Transverse colon (tissue), 4 donors: ENCODE measurements around the gene GTF3C1. TPM values are rescaled to one million over a fixed set of nuclear protein-coding genes. Genes with fewer than 3 reads are reported as not detected.

Experiments
- DNase-seq: peaks from one replicate; pipeline ENCODE4 v3.0.0-alpha.2; 2019
- H3K27ac ChIP-seq, 4 donors: fragments of 200-600 bp; sonication (generic); 2 replicates each; pipeline ENCODE4 v1.5.1; 2016 to 2018; ENCODE audit warnings: inconsistent platforms in 4 of 4
- H3K27me3 ChIP-seq: fragments of 200-600 bp; sonication (generic); 2 replicates; pipeline ENCODE4 v1.5.1; 2017; ENCODE audit warnings: inconsistent platforms
- H3K36me3 ChIP-seq, 4 donors: fragments of 200-600 bp; sonication (generic); 2 replicates each; pipeline ENCODE4 v1.5.1; 2017 to 2019; ENCODE audit warnings: inconsistent platforms in 4 of 4
- H3K4me1 ChIP-seq, 4 donors: fragments of 200-600 bp; sonication (generic); 2 replicates each; pipeline ENCODE4 v1.5.1; 2017 to 2020; ENCODE audit warnings: inconsistent platforms in 4 of 4
- H3K4me3 ChIP-seq, 4 donors: fragments of 200-600 bp; sonication (generic); 1 replicate in 1 of 4; 2 replicates in 3 of 4; pipeline versions ENCODE4 v1.5.1 to v1.6.1; 2017 to 2019; ENCODE audit warnings: inconsistent platforms in 4 of 4
- H3K9me3 ChIP-seq, 2 donors: fragments of 200-600 bp; sonication (generic); 2 replicates each; pipeline ENCODE4 v1.5.1; 2017 to 2019; ENCODE audit warnings: inconsistent platforms in 2 of 2
- CTCF ChIP-seq, 5 experiments: fragments of 200-600 bp in 3 of 5; fragments of 450-650 bp in 2 of 5; sonication (generic) in 3 of 5; IDR thresholded peaks; 1 replicate in 2 of 5; 2 replicates in 3 of 5; pipeline ENCODE4 v1.5.1; 2016 to 2017; ENCODE audit warnings: antibody characterized with exemption in 5 of 5, inconsistent platforms in 3 of 5, mild to moderate bottlenecking in 2 of 5, moderate library complexity in 1 of 5
- EP300 ChIP-seq: sonication (generic); formaldehyde crosslinking; IDR thresholded peaks from one replicate; pipeline ENCODE4 v1.6.1; 2017; ENCODE audit warnings: antibody characterized with exemption, low read depth
- POLR2A ChIP-seq: fragments of 450-650 bp; IDR thresholded peaks from one replicate; pipeline ENCODE4 v1.6.1; 2016; ENCODE audit warnings: antibody characterized with exemption, mild to moderate bottlenecking, moderate library complexity
- POLR2AphosphoS5 ChIP-seq, 3 donors: sonication (generic); formaldehyde crosslinking; IDR thresholded peaks; one replicate each; pipeline ENCODE4 v1.6.1; 2016; ENCODE audit warnings: antibody characterized with exemption in 3 of 3
- WGBS, 2 donors: methylation state at CpG; one replicate each; pipeline ENCODE4 v1.1.5; 2018; ENCODE audit warnings: low coverage in 1 of 2; 5-methylcytosine and 5-hydroxymethylcytosine counted together
- in situ Hi-C, 4 donors: fragments of 200-750 bp; cut with MboI; loops; one replicate each; pipeline versions ENCODE4 v1.15.0 to v1.15.1; 2017; ENCODE audit warnings: low sequenced_read_pairs in 3 of 4, low pct_ligation_motif_present in 1 of 4, low pct_unique_long_range_greater_than_20kb in 1 of 4
- intact Hi-C: fragments of 100-400 bp; cut with DNase I; formaldehyde crosslinking; loops from one replicate; pipeline ENCODE4 v1.15.1; 2023; ENCODE audit warnings: low total_unique reads
- total RNA-seq, 4 donors: library from RNA; depleted of rRNA; stranded (reverse); fragments of >200 nt; gene quantifications; one replicate each; pipeline ENCODE4 v1.1.0, GENCODE V29; 2016

Gene GTF3C1
- total RNA-seq, 4 donors from 2014 or later: 49.6 to 129 (median 60.1) TPM

- in situ Hi-C loops: no loop called here
- Histone ChIP-seq H3K27ac (no peak overlapping the region), H3K9me3 (no peaks in the 10 kb centered on the region), H3K36me3 (peaks cover 0 to 47% (median 22%) of the 10 kb centered on the region in 4 donors), H3K4me3 (no peak overlapping the region), H3K4me1 (no peaks in the 10 kb centered on the region), H3K27me3 (no peaks in the 10 kb centered on the region)
- intact Hi-C loops: no loop called here
- no peak for TF ChIP-seq EP300
- TF ChIP-seq CTCF (IDR thresholded peaks at IDR 0.05): no peak
- TF ChIP-seq POLR2A: no peak
- TF ChIP-seq POLR2AphosphoS5 (IDR thresholded peaks at IDR 0.05): no peak
- no peak for DNase-seq
- WGBS, 2 donors: 90% methylated on average over 16 of the region's 18 CpGs; no CpG with 5 or more reads in 1 of the 2 donors
Observed at GRCh38 chr16:27462200-27462845, 87.4 kb downstream of the GTF3C1 start.

- intact Hi-C loops (no loop called here), in situ Hi-C loops (no loop called here)
- Histone ChIP-seq H3K27ac (no peak overlapping the region), H3K9me3 (no peaks in the 10 kb centered on the region), H3K36me3 (peaks cover 0 to 41% (median 20%) of the 10 kb centered on the region in 4 donors), H3K4me3 (no peak overlapping the region), H3K4me1 (no peaks in the 10 kb centered on the region), H3K27me3 (no peaks in the 10 kb centered on the region)
- WGBS, 2 donors: 88 to 92% methylated on average over 4 to 16 of the region's 16 CpGs
- TF ChIP-seq POLR2AphosphoS5 (IDR thresholded peaks at IDR 0.05) (no peak), EP300 (no peak), POLR2A (no peak), CTCF (IDR thresholded peaks at IDR 0.05) (no peak)
- DNase-seq: no peak
Observed at GRCh38 chr16:27461483-27462171, 88.1 kb downstream of the GTF3C1 start.

- in situ Hi-C loops: no loop called here
- no peaks in the 10 kb centered on the region for H3K9me3 ChIP-seq
- TF ChIP-seq POLR2A: no peak
- no peak for TF ChIP-seq POLR2AphosphoS5 (IDR thresholded peaks at IDR 0.05)
- no peak for TF ChIP-seq EP300
- no peak for TF ChIP-seq CTCF (IDR thresholded peaks at IDR 0.05)
- intact Hi-C loops: no loop called here
- no peaks in the 10 kb centered on the region for H3K27me3 ChIP-seq
- H3K4me3 ChIP-seq: no peak overlapping the region
- H3K36me3 ChIP-seq: peaks cover 0 to 36% (median 17%) of the 10 kb centered on the region in 4 donors
- 14 to 83% methylated on average over 1 to 20 of the region's 20 CpGs for WGBS, 2 donors
- H3K27ac ChIP-seq: no peak overlapping the region
- no peak for DNase-seq
- H3K4me1 ChIP-seq: no peaks in the 10 kb centered on the region
Observed at GRCh38 chr16:27460663-27461482, 88.8 kb downstream of the GTF3C1 start.

GRCh38 chr16:27460213-27460612, 89.5 kb downstream of the GTF3C1 start:
- Histone ChIP-seq H3K27me3 (no peaks in the 10 kb centered on the region), H3K9me3 (no peaks in the 10 kb centered on the region), H3K4me3 (no peak overlapping the region), H3K4me1 (no peaks in the 10 kb centered on the region), H3K36me3 (peaks cover 0 to 36% (median 17%) of the 10 kb centered on the region in 4 donors), H3K27ac (no peak overlapping the region)
- in situ Hi-C loops: no loop called here
- intact Hi-C loops: no loop called here
- TF ChIP-seq CTCF (IDR thresholded peaks at IDR 0.05): no peak
- TF ChIP-seq EP300: no peak
- TF ChIP-seq POLR2AphosphoS5 (IDR thresholded peaks at IDR 0.05): no peak
- TF ChIP-seq POLR2A: no peak
- DNase-seq: no peak
- WGBS, 2 donors: 67% methylated on average over 4 of the region's 4 CpGs; no CpG with 5 or more reads in 1 of the 2 donors
